WTC11 (cell line): Measurements from ENCODE around the gene SLC22A12.

ENCODE experiments used
- CTCF ChIP-seq: fragments of 200-600 bp; IDR thresholded peaks from 2 replicates; pipeline ENCODE4 v1.8.0; 2022; ENCODE audit warnings: antibody characterized with exemption
- MAX ChIP-seq: sonication (generic); formaldehyde crosslinking; IDR thresholded peaks from 2 replicates; pipeline ENCODE4 v1.8.0; 2022; ENCODE audit warnings: mild to moderate bottlenecking, missing genetic modification reagents
- NR1H2 ChIP-seq: sonication (generic); formaldehyde crosslinking; IDR thresholded peaks from 2 replicates; pipeline ENCODE4 v1.9.0; 2021; ENCODE audit warnings: mild to moderate bottlenecking, moderate library complexity, missing genetic modification reagents
- SP1 ChIP-seq: sonication (generic); formaldehyde crosslinking; conservative IDR thresholded peaks from 2 replicates; pipeline ENCODE4 v1.8.1; 2022; ENCODE audit warnings: missing genetic modification reagents
- ZMAT4 ChIP-seq: fragments of 250-450 bp; sonication (Bioruptor Pico); IDR thresholded peaks from 2 replicates; pipeline ENCODE4 v1.9.0; 2021; ENCODE audit warnings: mild to moderate bottlenecking
- ZNF138 ChIP-seq: sonication (generic); formaldehyde crosslinking; conservative IDR thresholded peaks from 2 replicates; pipeline ENCODE4 v1.8.1; 2022; ENCODE audit warnings: mild to moderate bottlenecking, moderate library complexity, missing genetic modification reagents
- ZNF232 ChIP-seq: sonication (generic); formaldehyde crosslinking; IDR thresholded peaks from 2 replicates; pipeline ENCODE4 v1.8.0; 2022; ENCODE audit warnings: mild to moderate bottlenecking, missing genetic modification reagents
- ZNF263 ChIP-seq: sonication (generic); formaldehyde crosslinking; IDR thresholded peaks from 2 replicates; pipeline ENCODE4 v1.8.1; 2022; ENCODE audit warnings: low read depth, mild to moderate bottlenecking, moderate library complexity, missing genetic modification reagents

- TF ChIP-seq CTCF (no peak), ZNF138 (CRISPR knock-in tag) (no peak), ZNF263 (no peak), ZMAT4 (CRISPR knock-in tag) (no peak), SP1 (no peak), MAX (CRISPR knock-in tag) (no peak), NR1H2 (CRISPR knock-in tag) (no peak), ZNF232 (no peak)
Observed at GRCh38 chr11:64588701-64589100, 2.3 kb upstream of the SLC22A12 start.
